ENCODE results near the gene MAPK12. TPM values are rescaled to one million over a fixed set of nuclear protein-coding genes. Genes with fewer than 3 reads are reported as not detected.

Gene MAPK12
- total and polyA plus RNA-seq, 2 donors (not counting 1 experiment from before 2014, with no cell fraction given) = 6.5 to 7.8 TPM

DNA sequence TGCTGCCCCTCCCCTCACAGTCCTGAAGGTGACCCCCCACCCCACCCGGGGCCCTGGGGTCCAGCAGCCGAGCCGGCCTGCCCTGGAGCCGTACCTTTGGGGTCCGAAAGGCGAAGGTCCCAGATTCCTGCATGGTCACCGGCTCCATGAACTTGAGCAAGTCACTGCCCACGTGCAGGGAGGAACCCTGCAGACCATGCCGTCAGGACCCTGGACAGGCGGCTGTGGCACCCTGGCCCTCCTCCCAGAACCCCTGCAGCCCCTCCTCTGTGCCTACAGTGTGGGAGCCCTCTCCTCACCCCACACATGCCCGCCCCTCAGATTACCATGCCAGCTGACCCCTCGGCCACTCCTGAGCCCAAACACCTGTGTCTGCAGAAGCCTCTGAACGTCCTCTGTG, 23.0 kb upstream of the MAPK12 start:
- no peaks in the 10 kb centered on the region for H3K79me2 ChIP-seq (ENCODE audit: control insufficient read depth, insufficient read depth, low read length)
- no peak for DNase-seq
- no peak for ATAC-seq (ENCODE audit: low read depth)
- intact Hi-C loops (cut with micrococcal nuclease) = no loop called here
- H3K9ac ChIP-seq (ENCODE audit: low read length) = no peak overlapping the region
- H3K9me3 ChIP-seq (ENCODE audit: control extremely low read depth in 1 of 3, control insufficient read depth in 2 of 3, insufficient read depth in 1 of 3, low read length in 2 of 3) = peaks cover 0 to 4% (median 0%) of the 10 kb centered on the region in 3 donors
- Mint-ChIP-seq H3K4me3 (no peak overlapping the region), H3K9me3 (ENCODE audit: insufficient read depth) (no peaks in the 10 kb centered on the region), H3K27me3 (no peaks in the 10 kb centered on the region), H3K4me1 (no peaks in the 10 kb centered on the region), H3K27ac (no peak overlapping the region)
- ChIA-PET CTCF (no interaction called here), POLR2A (no interaction called here)
- no peaks in the 10 kb centered on the region for H3K36me3 ChIP-seq (replicated peaks in 1 of 2; ENCODE audit: control extremely low read depth in 1 of 2, control insufficient read depth in 1 of 2, extremely low read depth in 1 of 2, insufficient read depth in 2 of 2, low read length in 1 of 2)
- no peak overlapping the region for H3K4me2 ChIP-seq (replicated peaks; ENCODE audit: low read depth, low read length, poor library complexity, severe bottlenecking)
- 95% methylated on average over 13 of the region's 13 CpGs for WGBS (ENCODE audit: insufficient coverage)
- H3K27me3 ChIP-seq (replicated peaks in 1 of 4; ENCODE audit: control extremely low read depth in 1 of 4, control insufficient read depth in 3 of 4, insufficient read depth in 4 of 4, low read length in 3 of 4) = no peaks in the 10 kb centered on the region
- no peak overlapping the region for H3K4me3 ChIP-seq (ENCODE audit: control extremely low read depth in 1 of 5, extremely low read depth in 1 of 5, insufficient read depth in 1 of 5, low read depth in 2 of 5, low read length in 4 of 5)
- no peak overlapping the region for H3K27ac ChIP-seq (ENCODE audit: low read length in 2 of 2)
- TF ChIP-seq EZH2 (IDR thresholded peaks at IDR 0.05; ENCODE audit: borderline replicate concordance, insufficient read depth, low read depth, low read length, poor library complexity, severe bottlenecking) = no peak
- TF ChIP-seq CTCF (IDR thresholded peaks at IDR 0.05) = no peak
- H3K4me1 ChIP-seq (ENCODE audit: control insufficient read depth in 2 of 2, insufficient read depth in 2 of 2, low read length in 2 of 2) = no peaks in the 10 kb centered on the region
- H4K20me1 ChIP-seq (ENCODE audit: control insufficient read depth, insufficient read depth, low read length, poor library complexity, severe bottlenecking) = no peaks in the 10 kb centered on the region
- H2AFZ ChIP-seq (ENCODE audit: insufficient read depth, low read depth, low read length, poor library complexity, severe bottlenecking) = no peak overlapping the region

DNA sequence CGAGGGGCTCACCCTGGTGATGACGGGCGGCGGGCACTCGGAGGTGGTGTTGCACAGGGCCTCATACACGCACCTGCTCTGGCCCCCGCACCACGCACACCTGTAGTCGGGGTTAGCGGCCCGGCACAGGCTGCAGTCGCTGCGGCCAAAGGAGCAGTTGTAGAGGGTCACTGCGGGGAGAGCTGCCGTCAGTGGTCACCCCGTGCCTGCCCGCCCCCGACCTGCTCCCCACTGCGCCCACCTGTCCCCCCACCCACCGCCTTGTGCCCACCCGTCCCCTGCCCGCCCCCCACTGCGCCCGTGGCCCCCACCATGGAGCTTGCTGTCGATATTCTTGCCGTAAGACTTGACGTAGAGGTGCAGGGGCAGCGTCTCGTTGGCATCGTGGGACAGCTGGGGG, 22.3 kb upstream of the MAPK12 start:
- CTCF ChIA-PET = no interaction called here
- Mint-ChIP-seq H3K4me3 (no peak overlapping the region), H3K27me3 (no peaks in the 10 kb centered on the region), H3K9me3 (ENCODE audit: insufficient read depth) (no peaks in the 10 kb centered on the region), H3K4me1 (no peaks in the 10 kb centered on the region), H3K27ac (no peak overlapping the region)
- WGBS (ENCODE audit: insufficient coverage) = 96% methylated on average over 25 of the region's 30 CpGs
- DNase-seq (no peak), ATAC-seq (ENCODE audit: low read depth) (no peak)
- intact Hi-C loops (cut with micrococcal nuclease) = no loop called here
- Histone ChIP-seq H4K20me1 (ENCODE audit: control insufficient read depth, insufficient read depth, low read length, poor library complexity, severe bottlenecking) (no peaks in the 10 kb centered on the region), H3K36me3 (replicated peaks in 1 of 2; ENCODE audit: control extremely low read depth in 1 of 2, control insufficient read depth in 1 of 2, extremely low read depth in 1 of 2, insufficient read depth in 2 of 2, low read length in 1 of 2) (no peaks in the 10 kb centered on the region), H3K4me3 (ENCODE audit: control extremely low read depth in 1 of 5, extremely low read depth in 1 of 5, insufficient read depth in 1 of 5, low read depth in 2 of 5, low read length in 4 of 5) (no peak overlapping the region), H3K9ac (ENCODE audit: low read length) (no peak overlapping the region), H3K27ac (ENCODE audit: low read length in 2 of 2) (no peak overlapping the region), H3K79me2 (ENCODE audit: control insufficient read depth, insufficient read depth, low read length) (no peaks in the 10 kb centered on the region), H3K9me3 (ENCODE audit: control extremely low read depth in 1 of 3, control insufficient read depth in 2 of 3, insufficient read depth in 1 of 3, low read length in 2 of 3) (peaks cover 0 to 4% (median 0%) of the 10 kb centered on the region in 3 donors), H3K27me3 (replicated peaks in 1 of 4; ENCODE audit: control extremely low read depth in 1 of 4, control insufficient read depth in 3 of 4, insufficient read depth in 4 of 4, low read length in 3 of 4) (no peaks in the 10 kb centered on the region), H3K4me2 (replicated peaks; ENCODE audit: low read depth, low read length, poor library complexity, severe bottlenecking) (no peak overlapping the region), H3K4me1 (ENCODE audit: control insufficient read depth in 2 of 2, insufficient read depth in 2 of 2, low read length in 2 of 2) (no peaks in the 10 kb centered on the region), H2AFZ (ENCODE audit: insufficient read depth, low read depth, low read length, poor library complexity, severe bottlenecking) (no peak overlapping the region)
- POLR2A ChIA-PET = no interaction called here
- TF ChIP-seq EZH2 (IDR thresholded peaks at IDR 0.05; ENCODE audit: borderline replicate concordance, insufficient read depth, low read depth, low read length, poor library complexity, severe bottlenecking) (no peak), CTCF (IDR thresholded peaks at IDR 0.05) (no peak)

Measured in B cell (primary cell).